HG03135 (cell line): ENCODE measurements around the gene NSMF.
"Not testable (repeated sequence)": the region's sequence is repeated elsewhere in the genome, so short reads cannot be mapped to it uniquely, and the experiment has no call there.

Experiments used
- ATAC-seq: cut with Tn5 transposase; IDR thresholded peaks from one replicate; pipeline ENCODE4 v1.9.1; 2021; ENCODE audit warnings: mild to moderate bottlenecking, moderate library complexity; ENCODE audit not compliant: unreplicated experiment

NSMF gene

GRCh38 chr9:137417161-137418021 is 41.7 kb downstream of the NSMF start:
- ATAC-seq, result no peak

- no peak for ATAC-seq
These were observed 42.5 kb downstream of the NSMF start for GRCh38 chr9:137416563-137417151.

DNA sequence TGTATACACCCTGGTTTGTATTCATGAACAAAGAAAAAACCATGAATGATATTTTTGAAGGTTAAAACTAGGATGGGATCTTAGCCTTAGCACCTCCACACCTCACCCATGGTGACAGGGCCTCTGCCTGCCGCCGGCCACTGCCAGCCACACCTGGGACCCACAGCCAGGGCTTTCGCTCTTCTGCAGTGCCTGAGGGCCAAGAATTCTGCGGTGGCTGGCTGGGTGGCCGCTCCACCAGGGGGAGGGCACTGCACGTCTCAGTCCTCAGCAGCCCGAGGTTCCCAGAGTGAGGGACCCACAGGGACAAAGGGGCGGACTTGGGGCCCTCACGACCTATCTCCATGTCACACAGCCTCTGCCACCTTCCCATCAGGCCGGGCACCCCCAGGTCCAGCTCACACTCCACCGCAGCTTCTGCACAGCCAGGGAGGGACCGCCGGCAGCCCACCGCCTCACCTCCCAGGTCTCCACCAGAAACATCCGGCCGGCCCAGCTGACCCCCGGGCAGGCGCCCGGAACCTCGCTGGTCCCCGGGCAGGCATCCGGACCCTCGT is 43.0 kb downstream of the NSMF start:
- no peak for ATAC-seq

DNA sequence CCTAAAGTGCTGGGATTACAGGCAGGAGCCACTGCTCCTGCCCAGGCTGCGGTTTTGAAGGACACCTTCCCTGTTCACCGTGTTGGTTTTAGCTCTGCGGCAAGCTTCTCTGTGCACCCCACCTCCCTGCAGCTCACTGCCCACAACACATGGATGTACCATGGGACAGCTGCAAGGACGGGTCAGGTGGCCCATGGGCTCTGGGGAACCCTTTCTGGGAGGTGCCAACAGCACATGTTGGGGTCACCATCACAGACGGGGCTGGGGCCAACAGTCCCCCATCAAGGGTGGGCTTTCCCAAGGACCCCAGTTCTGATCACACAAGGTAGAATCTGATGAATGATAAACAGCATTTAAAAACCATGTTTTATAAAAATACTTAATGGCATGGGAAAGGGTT is 43.7 kb downstream of the NSMF start:
- ATAC-seq, result no peak

GRCh38 chr9:137412431-137412830 is 46.7 kb downstream of the NSMF start:
- no peak for ATAC-seq

DNA sequence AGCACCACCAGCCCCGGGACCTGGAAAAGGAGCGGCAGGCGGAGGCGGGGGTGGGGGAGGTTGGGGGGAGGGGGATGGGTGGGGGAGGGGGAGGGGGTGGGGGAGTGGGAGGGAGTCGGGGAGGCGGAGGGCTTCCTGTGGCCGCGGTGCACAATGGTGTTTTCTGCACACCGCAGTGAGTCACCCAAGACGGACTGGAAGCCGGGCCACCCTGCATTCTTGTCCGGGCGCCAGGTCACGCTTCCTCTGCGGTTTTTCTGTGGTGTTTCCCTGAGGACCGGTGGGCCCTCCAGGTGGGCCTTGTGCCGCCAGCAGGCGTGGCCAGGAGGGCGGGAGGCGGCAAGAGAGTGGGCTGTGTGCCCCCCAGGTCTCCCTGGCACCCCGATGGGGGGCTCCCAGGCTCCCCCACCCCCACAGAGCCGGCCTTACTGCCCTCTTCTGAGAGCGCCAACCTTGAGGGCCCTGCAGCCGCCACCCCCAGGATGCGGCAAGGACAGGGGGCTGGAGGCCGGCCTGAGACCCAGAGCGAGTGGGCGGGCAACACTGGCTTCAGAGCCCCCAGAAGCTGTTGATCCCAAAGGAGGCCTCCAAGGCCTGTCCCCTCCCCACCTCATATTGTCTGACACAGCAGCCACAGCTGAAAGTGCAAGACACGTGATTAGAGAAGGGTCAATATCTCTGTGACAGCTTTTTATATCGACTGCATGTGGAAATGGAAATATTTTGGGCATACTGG is 47.3 kb downstream of the NSMF start:
- no peak for ATAC-seq

DNA sequence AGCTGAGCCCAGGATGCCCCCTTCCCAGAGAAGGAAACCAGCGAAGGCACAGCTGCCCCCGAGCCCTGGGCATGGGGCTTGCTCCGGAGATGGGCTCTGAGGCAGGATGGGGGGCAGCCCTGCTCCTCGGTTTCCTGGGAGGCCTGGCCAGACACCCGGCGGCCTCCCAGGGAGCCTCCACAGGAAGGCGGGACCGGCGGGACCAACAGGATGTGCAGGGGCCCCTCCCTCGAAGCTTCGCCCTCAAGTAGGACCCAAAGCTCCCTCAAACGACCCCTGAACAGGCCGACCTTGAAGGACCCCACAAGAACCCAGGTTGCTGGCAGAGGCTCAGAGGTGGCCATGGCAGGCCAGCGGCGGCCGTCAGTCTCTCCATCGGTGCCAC is 47.9 kb downstream of the NSMF start:
- ATAC-seq, result no peak

GRCh38 chr9:137410891-137411249 is 48.3 kb downstream of the NSMF start:
- ATAC-seq, result no peak

GRCh38 chr9:137410236-137410890 is 48.8 kb downstream of the NSMF start:
- not testable (repeated sequence) for ATAC-seq

DNA sequence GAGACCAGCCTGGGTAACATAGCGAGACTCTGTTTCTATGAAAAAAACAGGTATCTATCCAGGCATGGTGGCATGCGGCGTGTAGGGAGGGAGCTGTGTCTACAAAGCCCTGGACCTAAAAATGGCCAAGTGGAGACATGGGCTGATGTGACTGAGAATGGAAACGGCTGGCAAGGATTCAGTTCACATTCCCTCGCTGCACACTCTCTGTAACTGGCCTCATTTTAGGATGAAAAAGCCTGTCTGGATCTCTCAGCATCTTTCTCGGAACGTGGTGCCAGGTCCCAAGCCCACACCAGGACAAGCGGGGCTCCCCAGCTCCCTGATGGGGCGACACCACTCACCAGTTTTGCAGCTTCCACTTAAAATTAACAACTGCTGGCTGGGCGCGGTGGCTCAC is 49.6 kb downstream of the NSMF start:
- no peak for ATAC-seq

GRCh38 chr9:137408651-137409405 is 50.3 kb downstream of the NSMF start:
- no peak for ATAC-seq

- no peak for ATAC-seq
These were observed 51.4 kb downstream of the NSMF start for GRCh38 chr9:137407590-137408300.

GRCh38 chr9:137406876-137407589 is 52.1 kb downstream of the NSMF start:
- no peak for ATAC-seq

GRCh38 chr9:137406085-137406760 is 52.9 kb downstream of the NSMF start:
- no peak for ATAC-seq

- no peak for ATAC-seq
These were observed 53.5 kb downstream of the NSMF start for GRCh38 chr9:137405677-137406081.

- ATAC-seq, result no peak
These were observed 54.1 kb downstream of the NSMF start for GRCh38 chr9:137404961-137405567.

DNA sequence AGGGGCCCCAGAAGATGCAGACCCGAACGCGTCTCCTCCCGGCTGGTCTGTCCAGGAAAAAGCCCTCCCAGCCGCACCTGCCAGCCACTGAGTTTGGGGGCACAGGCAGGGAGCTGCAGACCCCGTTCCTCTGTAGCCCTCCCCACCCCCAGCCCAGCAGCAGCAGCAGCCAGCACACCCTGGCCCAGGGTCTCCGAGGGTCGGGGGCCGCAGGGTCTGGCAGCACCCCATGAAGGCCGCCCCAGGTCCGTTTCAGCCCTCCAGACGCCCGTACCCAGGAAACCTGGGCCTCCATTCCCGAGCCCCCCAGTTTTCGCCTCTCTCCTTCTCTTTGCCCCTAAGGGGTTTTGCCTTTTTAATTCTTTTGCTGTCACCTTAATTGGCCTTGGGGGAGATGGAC is 55.9 kb downstream of the NSMF start:
- no peak for ATAC-seq

DNA sequence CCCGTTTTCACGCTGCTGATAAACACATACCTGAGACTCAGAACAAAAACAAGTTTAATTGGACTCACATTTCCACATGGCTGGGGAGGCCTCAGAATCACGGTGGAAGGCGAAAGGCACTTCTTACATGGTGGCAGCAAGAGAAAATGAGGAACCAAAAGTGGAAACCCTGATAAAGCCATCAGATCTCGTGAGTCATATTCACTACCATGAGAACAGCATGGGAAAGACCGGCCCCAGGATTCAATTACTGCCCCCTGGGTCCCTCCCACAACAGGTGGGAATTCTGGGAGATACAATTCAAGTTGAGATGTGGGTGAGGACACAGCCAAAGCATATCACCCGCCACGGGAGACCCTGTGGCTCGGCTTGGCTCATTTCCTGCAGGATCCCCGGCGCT is 56.4 kb downstream of the NSMF start:
- no peak for ATAC-seq
